Fibroblast of lung (primary cell): ENCODE data around the gene NT5C3B. TPM values are rescaled to one million over a fixed set of nuclear protein-coding genes. Genes with fewer than 3 reads are reported as not detected.

Experiments used
- DNase-seq, 2 donors: peaks; one replicate each; pipeline versions ENCODE4 v3.0.0 to v3.0.0-alpha.2; 2010; ENCODE audit warnings: low read depth in 2 of 2
- H2AFZ ChIP-seq: 2 replicates; pipeline ENCODE4 v1.5.1; 2012; ENCODE audit warnings: low read length, control low read depth, inconsistent platforms
- H3K27ac ChIP-seq: 2 replicates; pipeline ENCODE4 v1.5.1; 2011; ENCODE audit warnings: low read length, control low read depth; ENCODE audit not compliant: insufficient read depth
- H3K27me3 ChIP-seq: 2 replicates; pipeline ENCODE4 v1.5.1; 2011; ENCODE audit warnings: mild to moderate bottlenecking, low read length; ENCODE audit not compliant: control insufficient read depth, insufficient read depth
- H3K36me3 ChIP-seq: 2 replicates; pipeline ENCODE4 v1.5.1; 2011; ENCODE audit warnings: low read length; ENCODE audit not compliant: control insufficient read depth, insufficient read depth
- H3K4me1 ChIP-seq: 2 replicates; pipeline ENCODE4 v1.5.1; 2011; ENCODE audit warnings: low read length; ENCODE audit not compliant: control insufficient read depth, insufficient read depth; ENCODE audit errors: extremely low read depth
- H3K4me2 ChIP-seq: 2 replicates; pipeline ENCODE4 v1.5.1; 2011; ENCODE audit warnings: low read length, control low read depth; ENCODE audit not compliant: insufficient read depth; ENCODE audit errors: extremely low read depth
- H3K4me3 ChIP-seq, 4 experiments: fragments of 200-600 bp in 1 of 4; sonication (generic) in 1 of 4; replicated peaks in 1 of 4; 2 replicates each; pipeline ENCODE4 v1.5.1; 2011 to 2016; ENCODE audit warnings: low read length in 4 of 4, low read depth in 3 of 4, mild to moderate bottlenecking in 3 of 4, control low read depth in 2 of 4, inconsistent platforms in 1 of 4, mixed read lengths in 1 of 4; ENCODE audit not compliant: insufficient read depth in 1 of 4; ENCODE audit errors: control extremely low read depth in 1 of 4
- H3K79me2 ChIP-seq: 2 replicates; pipeline ENCODE4 v1.5.1; 2012; ENCODE audit warnings: mild to moderate bottlenecking, low read length, inconsistent platforms; ENCODE audit not compliant: control insufficient read depth, insufficient read depth
- H3K9ac ChIP-seq: 2 replicates; pipeline ENCODE4 v1.5.1; 2011; ENCODE audit warnings: mild to moderate bottlenecking, low read length, control low read depth; ENCODE audit not compliant: insufficient read depth
- H3K9me3 ChIP-seq: 2 replicates; pipeline ENCODE4 v1.5.1; 2012; ENCODE audit warnings: low read depth, low read length; ENCODE audit not compliant: control insufficient read depth, insufficient read depth
- H4K20me1 ChIP-seq: 2 replicates; pipeline ENCODE4 v1.5.1; 2011; ENCODE audit warnings: low read length; ENCODE audit not compliant: control insufficient read depth, insufficient read depth; ENCODE audit errors: extremely low read depth
- EZH2 ChIP-seq: IDR thresholded peaks from 2 replicates; pipeline ENCODE4 v1.5.1; 2012; ENCODE audit warnings: low read length, control low read depth, mild to moderate bottlenecking; ENCODE audit errors: missing control alignments
- polyA plus RNA-seq, 2 donors: library from polyadenylated mRNA; depleted of rRNA in 1 of 2; stranded (reverse) in 1 of 2; unstranded in 1 of 2; fragments of >200 nt; gene quantifications; 2 replicates each; pipeline ENCODE4 v1.2.1, GENCODE V29; 2011 to 2012; ENCODE audit warnings: missing spikeins in 1 of 2
- total RNA-seq: library from RNA; depleted of rRNA; stranded (reverse); fragments of >200 nt; gene quantifications from 2 replicates; pipeline ENCODE4 v1.2.1, GENCODE V29; 2014
- TF ChIP-seq, protein P1 (sequence below), 2 donors: IDR thresholded peaks in 1 of 2; conservative IDR thresholded peaks in 1 of 2; 1 replicate in 1 of 2; 2 replicates in 1 of 2; pipeline ENCODE4 v1.5.1; 2011 to 2012; ENCODE audit warnings: low read length in 2 of 2, control low read depth in 1 of 2, inconsistent platforms in 1 of 2, low read depth in 1 of 2, mild to moderate bottlenecking in 1 of 2

NT5C3B gene
- total and polyA plus RNA-seq, 2 donors (not counting 1 experiment from before 2014, with no cell fraction given): 61.9 to 83.5 TPM

GRCh38 chr17:41825175-41825845 is 10.7 kb downstream of the NT5C3B start:
- no peak overlapping the region for H3K4me3 ChIP-seq
- H3K9me3 ChIP-seq: no peaks in the 10 kb centered on the region
- H2AFZ ChIP-seq: no peak overlapping the region
- no peak overlapping the region for H3K9ac ChIP-seq
- no peak overlapping the region for H3K27ac ChIP-seq
- no peak for DNase-seq
- peaks cover 9% of the 10 kb centered on the region for H3K36me3 ChIP-seq
- no peak for TF ChIP-seq EZH2
- TF ChIP-seq, protein P1, sequence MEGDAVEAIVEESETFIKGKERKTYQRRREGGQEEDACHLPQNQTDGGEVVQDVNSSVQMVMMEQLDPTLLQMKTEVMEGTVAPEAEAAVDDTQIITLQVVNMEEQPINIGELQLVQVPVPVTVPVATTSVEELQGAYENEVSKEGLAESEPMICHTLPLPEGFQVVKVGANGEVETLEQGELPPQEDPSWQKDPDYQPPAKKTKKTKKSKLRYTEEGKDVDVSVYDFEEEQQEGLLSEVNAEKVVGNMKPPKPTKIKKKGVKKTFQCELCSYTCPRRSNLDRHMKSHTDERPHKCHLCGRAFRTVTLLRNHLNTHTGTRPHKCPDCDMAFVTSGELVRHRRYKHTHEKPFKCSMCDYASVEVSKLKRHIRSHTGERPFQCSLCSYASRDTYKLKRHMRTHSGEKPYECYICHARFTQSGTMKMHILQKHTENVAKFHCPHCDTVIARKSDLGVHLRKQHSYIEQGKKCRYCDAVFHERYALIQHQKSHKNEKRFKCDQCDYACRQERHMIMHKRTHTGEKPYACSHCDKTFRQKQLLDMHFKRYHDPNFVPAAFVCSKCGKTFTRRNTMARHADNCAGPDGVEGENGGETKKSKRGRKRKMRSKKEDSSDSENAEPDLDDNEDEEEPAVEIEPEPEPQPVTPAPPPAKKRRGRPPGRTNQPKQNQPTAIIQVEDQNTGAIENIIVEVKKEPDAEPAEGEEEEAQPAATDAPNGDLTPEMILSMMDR (conservative IDR thresholded peaks at IDR 0.05 in 1 of 2, IDR thresholded peaks at IDR 0.05 in 1 of 2; ENCODE audit: low read depth in 1 of 2, low read length in 2 of 2): no peak
- no peak overlapping the region for H3K4me2 ChIP-seq
- H3K27me3 ChIP-seq: no peaks in the 10 kb centered on the region
- H4K20me1 ChIP-seq: no peaks in the 10 kb centered on the region
- no peaks in the 10 kb centered on the region for H3K4me1 ChIP-seq
- no peaks in the 10 kb centered on the region for H3K79me2 ChIP-seq

GRCh38 chr17:41824086-41824485 is 11.9 kb downstream of the NT5C3B start:
- TF ChIP-seq, protein P1 (conservative IDR thresholded peaks at IDR 0.05 in 1 of 2, IDR thresholded peaks at IDR 0.05 in 1 of 2; ENCODE audit: low read depth in 1 of 2, low read length in 2 of 2): no peak
- no peak for TF ChIP-seq EZH2

DNA sequence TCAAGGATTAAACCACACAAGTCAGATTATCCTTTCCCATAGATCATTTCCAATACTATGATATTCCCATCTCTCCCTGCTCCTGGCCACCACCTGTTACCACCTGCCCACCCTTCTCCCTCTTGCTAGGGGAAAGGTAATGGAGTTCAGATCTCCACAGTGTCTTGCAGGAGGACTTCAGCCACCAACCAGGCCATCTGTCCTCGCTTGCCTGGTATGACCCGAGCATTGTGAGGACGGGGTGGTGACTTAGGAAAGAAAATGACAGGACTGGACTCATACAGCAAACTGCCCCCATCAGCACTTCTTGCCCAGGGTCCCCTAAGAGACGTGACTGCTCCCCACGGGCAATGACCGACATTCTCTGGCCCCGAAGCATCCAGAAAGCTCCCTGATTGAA is 12.5 kb downstream of the NT5C3B start:
- no peaks in the 10 kb centered on the region for H3K9me3 ChIP-seq
- no peak overlapping the region for H2AFZ ChIP-seq
- H3K4me2 ChIP-seq: no peak overlapping the region
- H3K4me1 ChIP-seq: no peaks in the 10 kb centered on the region
- no peaks in the 10 kb centered on the region for H3K79me2 ChIP-seq
- no peak overlapping the region for H3K9ac ChIP-seq
- H4K20me1 ChIP-seq: no peaks in the 10 kb centered on the region
- no peak overlapping the region for H3K4me3 ChIP-seq
- no peak overlapping the region for H3K27ac ChIP-seq
- DNase-seq: no peak
- no peaks in the 10 kb centered on the region for H3K27me3 ChIP-seq
- TF ChIP-seq, protein P1 (conservative IDR thresholded peaks at IDR 0.05 in 1 of 2, IDR thresholded peaks at IDR 0.05 in 1 of 2; ENCODE audit: low read depth in 1 of 2, low read length in 2 of 2): no peak
- no peak for TF ChIP-seq EZH2
- H3K36me3 ChIP-seq: peaks cover 17% of the 10 kb centered on the region

More at GRCh38 chr17:41824086-41824485, 11.9 kb downstream of the NT5C3B start:
- H4K20me1 ChIP-seq: no peaks in the 10 kb centered on the region
- no peak overlapping the region for H3K4me3 ChIP-seq
- no peak for DNase-seq
- no peaks in the 10 kb centered on the region for H3K79me2 ChIP-seq
- no peaks in the 10 kb centered on the region for H3K27me3 ChIP-seq
- H3K36me3 ChIP-seq: peaks cover 17% of the 10 kb centered on the region
- H2AFZ ChIP-seq: no peak overlapping the region
- no peak overlapping the region for H3K27ac ChIP-seq
- H3K9ac ChIP-seq: no peak overlapping the region
- H3K4me2 ChIP-seq: no peak overlapping the region
- no peaks in the 10 kb centered on the region for H3K9me3 ChIP-seq
- no peaks in the 10 kb centered on the region for H3K4me1 ChIP-seq
